Right forelimb (tissue), 1 donor: ENCODE results near the gene MAGEB10.
"Not testable (repeated sequence)": the region's sequence is repeated elsewhere in the genome, so short reads cannot be mapped to it uniquely, and the experiment has no call there.

Source experiments
- DNase-seq: peaks from one replicate; pipeline ENCODE4 v3.0.0-alpha.2; 2018

MAGEB10 gene, protein sequence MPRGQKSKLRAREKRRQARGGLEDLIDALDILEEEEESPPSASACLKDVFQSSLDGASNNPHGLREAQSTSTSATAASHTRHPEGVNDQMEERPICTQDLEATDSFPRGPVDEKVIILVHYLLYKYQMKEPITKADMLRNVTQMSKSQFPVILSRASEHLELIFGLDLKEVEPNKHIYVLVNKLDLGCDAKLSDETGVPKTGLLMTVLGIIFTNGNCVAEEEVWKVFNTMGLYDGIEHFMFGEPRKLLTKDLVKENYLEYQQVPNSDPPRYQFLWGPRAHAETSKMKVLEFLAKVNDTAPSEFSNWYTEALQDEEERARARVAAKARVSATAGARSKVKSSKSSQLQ

DNA sequence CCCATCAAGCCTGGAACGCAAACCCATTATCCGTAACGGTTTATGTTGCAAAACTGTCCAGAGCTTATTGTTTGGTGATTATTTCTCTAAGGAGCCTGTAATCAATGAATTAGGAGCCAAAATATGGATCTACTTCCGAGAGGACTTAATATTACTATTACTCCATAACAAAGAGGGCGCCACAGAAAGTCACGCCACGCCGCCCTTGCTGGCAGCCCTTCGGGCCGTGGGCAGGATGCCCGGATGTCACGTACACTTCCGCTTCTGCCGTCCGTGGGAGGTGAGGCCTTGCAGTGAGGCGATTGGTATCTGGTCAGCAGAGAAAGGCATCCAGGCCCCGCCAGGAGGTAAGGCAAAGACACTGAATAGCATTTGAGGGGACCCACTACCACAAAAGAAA lies at the start of gene MAGEB10:
TSS of gene MAGEB10 (plus strand) at position 301 of the 400 bp plus-strand sequence. CDS start 13,317 bp downstream, outside the sequence.
- DNase-seq = no peak

DNA sequence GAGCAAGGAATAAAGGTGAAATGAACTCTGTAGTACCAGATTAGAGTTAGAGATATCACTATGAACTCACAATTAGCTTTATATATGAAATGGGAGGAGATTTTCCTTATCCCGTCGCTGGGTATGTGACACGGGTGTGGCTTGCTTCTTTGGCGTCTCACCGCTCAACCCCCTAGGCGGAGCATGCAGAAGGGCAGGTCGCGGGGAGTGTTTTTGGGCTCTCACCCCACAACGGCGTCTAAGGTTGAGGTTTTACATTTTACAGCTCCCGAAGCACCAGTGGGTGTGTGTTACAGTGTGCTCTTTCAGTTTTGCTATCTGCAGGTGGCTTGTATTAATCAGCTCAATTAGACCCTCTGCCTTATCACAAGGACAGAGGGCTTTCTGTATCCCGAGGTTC lies 42.1 kb upstream of the MAGEB10 start:
- no peak for DNase-seq

DNA sequence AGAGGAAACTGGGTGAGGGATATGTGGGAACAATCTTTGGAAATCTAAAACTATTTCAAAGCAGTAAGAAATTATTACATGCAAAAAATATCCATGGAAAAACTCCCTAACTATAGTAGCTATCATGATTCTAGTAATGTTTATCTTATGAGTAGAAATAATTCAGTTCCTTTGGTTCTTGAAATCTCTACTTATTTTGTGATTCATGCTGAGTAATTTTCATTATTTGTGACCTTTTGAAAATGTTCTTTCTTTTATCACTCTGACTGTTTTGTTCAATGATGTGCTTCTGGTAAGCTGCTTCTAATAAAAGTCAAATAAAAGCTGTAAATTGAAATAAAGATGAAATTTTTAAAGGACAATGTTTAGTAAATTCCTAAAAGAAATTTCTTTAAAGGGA lies 40.4 kb upstream of the MAGEB10 start:
- DNase-seq = no peak

- no peak for DNase-seq
Observed at GRCh38 chrX:27775984-27776383, 31.8 kb upstream of the MAGEB10 start.

DNA sequence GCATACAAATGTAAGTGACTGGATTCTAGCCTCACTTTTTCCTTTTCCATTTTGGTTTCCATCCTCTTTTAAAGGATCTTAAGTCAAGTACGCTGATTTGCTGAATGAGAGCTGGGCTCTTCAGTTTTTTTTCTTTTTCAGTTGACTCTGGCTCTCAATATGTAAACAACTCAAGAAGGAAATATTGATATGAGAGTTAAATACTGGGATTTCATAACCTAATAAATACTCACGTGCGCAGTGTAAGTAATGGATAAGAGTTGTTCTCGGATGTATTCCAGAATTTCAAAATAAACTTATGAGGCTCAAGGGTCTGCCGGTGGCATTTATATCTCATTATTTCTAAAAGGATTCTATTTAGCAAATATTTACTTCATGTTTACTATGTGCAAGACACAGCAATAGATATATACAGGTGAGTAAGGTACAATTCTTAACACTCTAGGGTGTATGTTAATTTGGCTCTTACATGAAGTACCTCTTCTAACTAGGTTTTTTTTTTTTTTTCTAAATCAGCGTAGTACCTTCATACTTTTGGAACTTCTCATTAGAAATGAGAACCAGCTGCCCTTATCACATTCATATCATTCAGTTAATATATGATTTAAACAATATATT lies 11.0 kb upstream of the MAGEB10 start:
- no peak for DNase-seq

GRCh38 chrX:27797575-27797974 lies 10.2 kb upstream of the MAGEB10 start:
- DNase-seq = no peak

GRCh38 chrX:27808226-27808625 lies 436 bp downstream of the MAGEB10 start:
- DNase-seq = no peak

GRCh38 chrX:27808991-27809859 lies 1.4 kb downstream of the MAGEB10 start:
- DNase-seq = not testable (repeated sequence)

- no peak for DNase-seq
Observed at GRCh38 chrX:27815209-27815608, 7.4 kb downstream of the MAGEB10 start.

DNA sequence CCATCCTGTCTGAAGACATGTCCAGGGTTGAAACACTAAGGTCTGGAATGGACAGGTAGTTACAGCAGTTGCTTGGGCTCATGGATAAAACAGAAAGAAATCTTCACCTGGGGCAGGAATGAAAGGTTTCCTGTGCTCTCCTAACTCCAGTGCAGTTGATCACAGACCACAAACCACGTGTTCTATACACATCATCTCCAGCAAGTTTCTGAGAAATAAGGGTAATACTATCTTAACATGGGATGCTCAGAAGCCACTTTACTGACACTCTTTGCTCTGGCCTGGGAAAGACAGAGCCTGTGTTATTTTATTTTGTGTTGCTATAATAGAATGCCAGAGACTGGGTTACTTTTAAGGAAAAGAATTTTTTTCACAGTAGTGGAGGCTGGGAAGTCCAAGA lies 16.0 kb downstream of the MAGEB10 start:
- no peak for DNase-seq

GRCh38 chrX:27838185-27838584 lies 30.4 kb downstream of the MAGEB10 start:
- DNase-seq = no peak

DNA sequence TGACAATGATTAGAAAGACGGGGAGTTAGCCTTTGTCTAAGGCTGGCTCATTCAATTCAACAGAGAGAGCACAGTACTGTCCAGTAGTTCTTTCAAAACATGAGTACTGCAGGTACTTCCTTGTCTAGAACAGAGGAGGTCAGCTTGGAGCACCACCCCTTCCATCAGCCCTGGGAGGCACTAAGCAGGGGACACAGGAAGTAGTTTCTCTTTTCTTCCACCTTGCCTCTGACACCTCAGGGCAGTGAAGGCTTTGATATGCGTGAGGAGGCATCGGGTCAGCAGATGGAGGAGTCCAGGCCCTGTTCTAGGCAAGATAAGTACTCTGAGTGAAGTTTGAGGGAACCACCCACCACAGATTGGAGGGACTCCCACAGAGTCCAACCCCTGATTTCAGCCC lies 33.1 kb downstream of the MAGEB10 start:
- DNase-seq = no peak

DNA sequence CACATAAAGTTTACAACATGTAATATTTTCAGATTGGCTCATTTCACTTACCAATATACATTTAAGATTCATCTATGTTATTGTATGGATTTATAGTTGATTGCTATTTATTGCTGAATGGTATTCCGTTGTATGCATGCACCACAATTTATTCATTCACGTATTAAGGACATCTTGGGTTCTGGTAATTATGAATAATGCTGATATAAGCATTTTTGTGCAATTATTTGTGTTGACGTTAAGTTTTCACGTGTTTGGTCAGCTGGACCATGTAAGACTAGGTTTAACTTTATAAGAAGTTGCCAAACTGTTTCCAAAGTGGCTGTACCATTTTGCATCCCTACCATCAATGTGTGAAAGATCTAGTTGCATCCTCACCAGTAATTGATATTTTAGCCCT lies 35.1 kb downstream of the MAGEB10 start:
- no peak for DNase-seq

DNA sequence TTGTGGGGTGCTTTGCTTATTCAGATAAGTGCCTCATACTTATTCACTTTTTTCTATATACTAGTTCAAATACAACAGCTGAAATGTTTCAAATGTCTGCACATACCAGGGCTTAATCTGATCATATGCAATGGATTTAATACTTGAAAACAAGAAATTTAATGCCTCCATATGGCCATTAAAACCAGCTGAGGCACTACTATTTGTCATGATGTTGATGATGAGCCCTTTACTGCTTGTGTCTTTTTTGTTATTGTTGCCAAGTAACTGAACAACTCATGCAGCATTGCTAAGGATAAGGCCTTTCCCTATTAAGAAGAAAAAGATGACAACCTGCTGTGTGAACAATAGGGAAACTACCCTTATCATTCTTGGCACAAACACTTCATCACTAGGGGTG lies 52.5 kb downstream of the MAGEB10 start:
- no peak for DNase-seq

DNA sequence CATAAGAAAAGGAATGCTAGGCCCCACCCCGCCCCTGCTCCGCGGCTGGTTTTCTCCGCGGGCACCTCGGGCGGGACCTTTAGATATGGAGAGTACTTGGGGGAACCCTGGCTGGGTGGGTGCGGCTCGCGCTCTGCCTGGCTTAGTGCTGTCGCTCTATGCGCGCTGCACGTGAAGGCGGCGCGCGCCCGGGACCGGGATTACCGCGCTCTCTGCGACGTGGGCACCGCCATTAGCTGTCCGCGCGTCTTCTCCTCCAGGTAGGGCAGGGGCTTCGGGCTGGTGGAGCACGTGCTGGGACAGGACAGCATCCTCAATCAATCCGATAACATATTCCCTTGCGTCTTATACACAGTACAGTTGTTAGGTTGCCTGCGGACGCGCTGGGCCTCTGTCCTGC lies 56.0 kb downstream of the MAGEB10 start:
- DNase-seq = no peak
